ENCODE data around the gene ICAM3. TPM values are rescaled to one million over a fixed set of nuclear protein-coding genes. Genes with fewer than 3 reads are reported as not detected.
"Not testable (repeated sequence)": the region's sequence is repeated elsewhere in the genome, so short reads cannot be mapped to it uniquely, and the experiment has no call there.

The ICAM3 gene
- total RNA-seq, 1 donor from 2014 or later = 116 TPM

- intact Hi-C loops (cut with micrococcal nuclease); H3K27me3 Mint-ChIP-seq (ENCODE audit: low read depth); H3K27ac Mint-ChIP-seq; H3K9me3 Mint-ChIP-seq; DNase-seq (ENCODE audit: low spot score): not testable (repeated sequence)
- Mint-ChIP-seq H3K4me1 (ENCODE audit: low read depth) (peaks cover 30% of the 10 kb centered on the region), H3K36me3 (ENCODE audit: low read depth) (peaks cover 21% of the 10 kb centered on the region), H3K4me3 (ENCODE audit: low read depth) (peak overlapping the region; percentile 30)
Observed at GRCh38 chr19:10336725-10337124, 2.7 kb downstream of the ICAM3 start.

GRCh38 chr19:10335352-10335985 is 4.0 kb downstream of the ICAM3 start:
- intact Hi-C loops (cut with micrococcal nuclease) = no loop called here
- H3K27me3 Mint-ChIP-seq (ENCODE audit: low read depth) = no peaks in the 10 kb centered on the region
- H3K9me3 Mint-ChIP-seq = no peaks in the 10 kb centered on the region
- no peak overlapping the region for H3K27ac Mint-ChIP-seq
- no peak overlapping the region for H3K4me3 Mint-ChIP-seq (ENCODE audit: low read depth)
- H3K4me1 Mint-ChIP-seq (ENCODE audit: low read depth) = peaks cover 27% of the 10 kb centered on the region
- no peak for DNase-seq (ENCODE audit: low spot score)
- peaks cover 22% of the 10 kb centered on the region for H3K36me3 Mint-ChIP-seq (ENCODE audit: low read depth)

- no peak overlapping the region for H3K27ac Mint-ChIP-seq
- peak; percentile 41 for DNase-seq (ENCODE audit: low spot score)
- intact Hi-C loops (cut with micrococcal nuclease) = loop anchor here (5.0 kb wide), 2 partner anchors 47 to 48 kb away; partner anchors contain the start of genes ICAM4, ICAM5 and TYK2
- H3K27me3 Mint-ChIP-seq (ENCODE audit: low read depth) = no peaks in the 10 kb centered on the region
- H3K4me3 Mint-ChIP-seq (ENCODE audit: low read depth) = peak overlapping the region; percentile 90
- no peaks in the 10 kb centered on the region for H3K9me3 Mint-ChIP-seq
- H3K36me3 Mint-ChIP-seq (ENCODE audit: low read depth) = peaks cover 29% of the 10 kb centered on the region
- peaks cover 23% of the 10 kb centered on the region for H3K4me1 Mint-ChIP-seq (ENCODE audit: low read depth)
Observed at GRCh38 chr19:10334588-10335351, 4.7 kb downstream of the ICAM3 start.

- peaks cover 19% of the 10 kb centered on the region for H3K4me1 Mint-ChIP-seq (ENCODE audit: low read depth)
- no peak for DNase-seq (ENCODE audit: low spot score)
- no peaks in the 10 kb centered on the region for H3K27me3 Mint-ChIP-seq (ENCODE audit: low read depth)
- H3K27ac Mint-ChIP-seq = peak overlapping the region; percentile 94
- peak overlapping the region; percentile 90 for H3K4me3 Mint-ChIP-seq (ENCODE audit: low read depth)
- no peaks in the 10 kb centered on the region for H3K9me3 Mint-ChIP-seq
- intact Hi-C loops (cut with micrococcal nuclease) = loop anchor here (2.0 to 5.0 kb wide), 4 partner anchors 17 to 63 kb away; partner anchors contain the start of genes FDX2, ICAM1, ICAM4 and ICAM5
- H3K36me3 Mint-ChIP-seq (ENCODE audit: low read depth) = peaks cover 37% of the 10 kb centered on the region
Observed at GRCh38 chr19:10333758-10334587, 5.5 kb downstream of the ICAM3 start.

- Mint-ChIP-seq H3K4me3 (ENCODE audit: low read depth) (peak within 1 kb of the TSS; percentile 90), H3K27ac (peak within 1 kb of the TSS; percentile 94), H3K9me3 (no peaks in the 10 kb centered on the region), H3K36me3 (ENCODE audit: low read depth) (peaks cover 43% of the 10 kb centered on the region), H3K4me1 (ENCODE audit: low read depth) (peaks cover 12% of the 10 kb centered on the region), H3K27me3 (ENCODE audit: low read depth) (no peaks in the 10 kb centered on the region)
- intact Hi-C loops (cut with micrococcal nuclease) = loop anchor here (2.0 to 5.0 kb wide), 4 partner anchors 16 to 62 kb away; partner anchors contain the start of genes FDX2, ICAM1, ICAM4 and ICAM5
- peak; percentile 95 for DNase-seq (ENCODE audit: low spot score)
Observed at GRCh38 chr19:10332965-10333757, 6.3 kb downstream of the ICAM3 start, which contains the start of gene RAVER1. TSS of gene RAVER1 (minus strand) at chr19:10333529. CDS start at chr19:10333507, 22 bp downstream.

GRCh38 chr19:10332158-10332964 is 7.1 kb downstream of the ICAM3 start:
- Mint-ChIP-seq H3K36me3 (ENCODE audit: low read depth) (peaks cover 50% of the 10 kb centered on the region), H3K4me3 (ENCODE audit: low read depth) (peak overlapping the region; percentile 90), H3K4me1 (ENCODE audit: low read depth) (peaks cover 12% of the 10 kb centered on the region), H3K27me3 (ENCODE audit: low read depth) (no peaks in the 10 kb centered on the region), H3K9me3 (no peaks in the 10 kb centered on the region), H3K27ac (peak overlapping the region; percentile 94)
- intact Hi-C loops (cut with micrococcal nuclease) = loop anchor here (2.0 to 5.0 kb wide), 4 partner anchors 16 to 62 kb away; partner anchors contain the start of genes FDX2, ICAM1, ICAM4 and ICAM5
- DNase-seq (ENCODE audit: low spot score) = no peak

- Mint-ChIP-seq H3K9me3 (no peaks in the 10 kb centered on the region), H3K4me3 (ENCODE audit: low read depth) (no peak overlapping the region)
- intact Hi-C loops (cut with micrococcal nuclease) = no loop called here
Observed at GRCh38 chr19:10329555-10329954, 9.9 kb downstream of the ICAM3 start.

GRCh38 chr19:10328558-10329429 is 10.6 kb downstream of the ICAM3 start:
- intact Hi-C loops (cut with micrococcal nuclease) = no loop called here
- H3K27ac Mint-ChIP-seq = no peak overlapping the region
- H3K9me3 Mint-ChIP-seq = no peaks in the 10 kb centered on the region
- H3K27me3 Mint-ChIP-seq (ENCODE audit: low read depth) = no peaks in the 10 kb centered on the region
- peaks cover 9% of the 10 kb centered on the region for H3K4me1 Mint-ChIP-seq (ENCODE audit: low read depth)
- no peak for DNase-seq (ENCODE audit: low spot score)
- H3K4me3 Mint-ChIP-seq (ENCODE audit: low read depth) = no peak overlapping the region
- peaks cover 58% of the 10 kb centered on the region for H3K36me3 Mint-ChIP-seq (ENCODE audit: low read depth)

More at GRCh38 chr19:10329555-10329954, 9.9 kb downstream of the ICAM3 start:
- DNase-seq (ENCODE audit: low spot score) = no peak
- Mint-ChIP-seq H3K27ac (no peak overlapping the region), H3K4me1 (ENCODE audit: low read depth) (peaks cover 9% of the 10 kb centered on the region), H3K27me3 (ENCODE audit: low read depth) (no peaks in the 10 kb centered on the region), H3K36me3 (ENCODE audit: low read depth) (peaks cover 63% of the 10 kb centered on the region)

- no peaks in the 10 kb centered on the region for H3K9me3 Mint-ChIP-seq
- H3K36me3 Mint-ChIP-seq (ENCODE audit: low read depth) = peaks cover 55% of the 10 kb centered on the region
- DNase-seq (ENCODE audit: low spot score) = no peak
- no peak overlapping the region for H3K4me3 Mint-ChIP-seq (ENCODE audit: low read depth)
- peaks cover 5% of the 10 kb centered on the region for H3K4me1 Mint-ChIP-seq (ENCODE audit: low read depth)
- intact Hi-C loops (cut with micrococcal nuclease) = no loop called here
- no peak overlapping the region for H3K27ac Mint-ChIP-seq
- H3K27me3 Mint-ChIP-seq (ENCODE audit: low read depth) = no peaks in the 10 kb centered on the region
Observed at GRCh38 chr19:10327793-10328192, 11.6 kb downstream of the ICAM3 start.

- intact Hi-C loops (cut with micrococcal nuclease) = no loop called here
- Mint-ChIP-seq H3K27ac (no peak overlapping the region), H3K4me1 (ENCODE audit: low read depth) (no peaks in the 10 kb centered on the region), H3K36me3 (ENCODE audit: low read depth) (peaks cover 54% of the 10 kb centered on the region), H3K4me3 (ENCODE audit: low read depth) (no peak overlapping the region), H3K9me3 (no peaks in the 10 kb centered on the region), H3K27me3 (ENCODE audit: low read depth) (no peaks in the 10 kb centered on the region)
- DNase-seq (ENCODE audit: low spot score) = no peak
Observed at GRCh38 chr19:10325732-10326131, 13.7 kb downstream of the ICAM3 start.

Data from activated T-helper 2 cell treated with anti-CD3 and anti-CD28 coated beads, Interferon-gamma antibody, Interleukin-2, Interleukin-4, amounts not matched to agents 10 μg/mL and 5 μg/mL and 100 μg/mL, durations not matched to agents 14 hours and 24 hours and 36 hours (primary cell).